PC-3 (cell line): ENCODE data around the gene TANC1. TPM values are rescaled to one million over a fixed set of nuclear protein-coding genes. Genes with fewer than 3 reads are reported as not detected.
A peak's percentile ranks its signal among the peaks of the same experiment; 100 is the strongest.

Experiments used
- ATAC-seq: fragments of 200-7000 bp; cut with Tn5 transposase; 2 replicates; pipeline ENCODE4 v1.9.1; 2020; ENCODE audit warnings: mild to moderate bottlenecking, moderate library complexity
- BruUV-seq: library from RNA; stranded (reverse); fragments of 400-500 nt; replicated peaks from 2 replicates; lab custom pipeline; 2021; lab: Mats Ljungman, UMichigan
- CTCF ChIA-PET: fragments of 300-600 bp; sonication (Branson Sonifier 250); formaldehyde crosslinking; loops from one replicate; lab custom pipeline; 2022; ENCODE audit warnings: antibody characterized with exemption; lab: Charles Lee
- POLR2A ChIA-PET: fragments of 300-600 bp; sonication (Branson Sonifier 250); formaldehyde crosslinking; loops from one replicate; lab custom pipeline; 2022; ENCODE audit warnings: antibody characterized with exemption; ENCODE audit not compliant: unreplicated experiment; lab: Charles Lee
- DNase-seq: peaks from one replicate; pipeline ENCODE4 v3.0.0-alpha.2; 2015
- H2AFZ ChIP-seq: fragments of 300-600 bp; sonication (generic); 2 replicates; pipeline ENCODE4 v1.6.0; 2016; ENCODE audit warnings: antibody characterized with exemption, low read length
- H3F3A ChIP-seq: fragments of 300-600 bp; sonication (generic); one replicate; pipeline ENCODE4 v1.6.0; 2017; ENCODE audit warnings: antibody characterized with exemption, low read length, control low read depth, mild to moderate bottlenecking; ENCODE audit not compliant: unreplicated experiment
- H3K27ac ChIP-seq: fragments of 300-600 bp; sonication (generic); 2 replicates; pipeline ENCODE4 v1.5.1; 2016; ENCODE audit warnings: mild to moderate bottlenecking, low read length
- H3K27me3 ChIP-seq: fragments of 300-600 bp; sonication (generic); 2 replicates; pipeline ENCODE4 v1.6.1; 2016; ENCODE audit warnings: low read length, mixed read lengths
- H3K36me3 ChIP-seq: fragments of 300-600 bp; sonication (generic); 2 replicates; pipeline ENCODE4 v1.6.1; 2016; ENCODE audit warnings: low read depth, mixed run types, low read length, mixed read lengths
- H3K4me1 ChIP-seq: fragments of 300-600 bp; sonication (generic); 2 replicates; pipeline ENCODE4 v1.5.1; 2016; ENCODE audit warnings: low read length; ENCODE audit not compliant: insufficient read depth
- H3K4me2 ChIP-seq: fragments of 300-600 bp; sonication (generic); 2 replicates; pipeline ENCODE4 v1.6.0; 2016; ENCODE audit warnings: low read length
- H3K4me3 ChIP-seq: fragments of 300-600 bp; sonication (generic); 2 replicates; pipeline ENCODE4 v1.5.1; 2016; ENCODE audit warnings: mild to moderate bottlenecking, low read length, mixed read lengths
- H3K79me2 ChIP-seq: fragments of 300-600 bp; sonication (generic); 2 replicates; pipeline ENCODE4 v1.6.1; 2017; ENCODE audit warnings: low read length, mixed read lengths
- H3K9ac ChIP-seq: fragments of 300-600 bp; sonication (generic); 2 replicates; pipeline ENCODE4 v1.6.0; 2016; ENCODE audit warnings: mild to moderate bottlenecking, low read length
- H3K9me2 ChIP-seq: fragments of 300-600 bp; sonication (generic); replicated peaks from 2 replicates; pipeline ENCODE4 v1.6.1; 2016; ENCODE audit warnings: mixed run types, low read length, mixed read lengths
- H3K9me3 ChIP-seq: fragments of 300-600 bp; sonication (generic); 2 replicates; pipeline ENCODE4 v1.6.1; 2016; ENCODE audit warnings: low read length, mixed read lengths
- H4K20me1 ChIP-seq: fragments of 300-600 bp; sonication (generic); 2 replicates; pipeline ENCODE4 v1.6.1; 2016; ENCODE audit warnings: low read length, mixed read lengths
- CTCF ChIP-seq: fragments of 300-600 bp; sonication (generic); conservative IDR thresholded peaks from 2 replicates; pipeline ENCODE4 v1.5.1; 2017; ENCODE audit warnings: antibody characterized with exemption, low read depth, mild to moderate bottlenecking, low read length
- EZH2 ChIP-seq: fragments of 300-600 bp; sonication (generic); IDR thresholded peaks from one replicate; pipeline ENCODE4 v1.6.1; 2017; ENCODE audit warnings: antibody characterized with exemption, mild to moderate bottlenecking, low read length; ENCODE audit not compliant: unreplicated experiment
- EZH2phosphoT487 ChIP-seq: fragments of 300-600 bp; sonication (generic); IDR thresholded peaks from 2 replicates; pipeline ENCODE4 v1.6.1; 2018; ENCODE audit warnings: mild to moderate bottlenecking, antibody characterized with exemption, low read length, borderline replicate concordance
- intact Hi-C: fragments of 100-400 bp; cut with micrococcal nuclease; formaldehyde crosslinking; loops from 2 replicates; pipeline ENCODE4 v1.9.0; 2023
- total RNA-seq: library from RNA; depleted of rRNA; stranded (reverse); fragments of >200 nt; gene quantifications from 2 replicates; pipeline ENCODE4 v1.2.3, GENCODE V29; 2014

The TANC1 gene
- total RNA-seq, 1 experiment from 2014 or later, result 17.6 TPM

DNA sequence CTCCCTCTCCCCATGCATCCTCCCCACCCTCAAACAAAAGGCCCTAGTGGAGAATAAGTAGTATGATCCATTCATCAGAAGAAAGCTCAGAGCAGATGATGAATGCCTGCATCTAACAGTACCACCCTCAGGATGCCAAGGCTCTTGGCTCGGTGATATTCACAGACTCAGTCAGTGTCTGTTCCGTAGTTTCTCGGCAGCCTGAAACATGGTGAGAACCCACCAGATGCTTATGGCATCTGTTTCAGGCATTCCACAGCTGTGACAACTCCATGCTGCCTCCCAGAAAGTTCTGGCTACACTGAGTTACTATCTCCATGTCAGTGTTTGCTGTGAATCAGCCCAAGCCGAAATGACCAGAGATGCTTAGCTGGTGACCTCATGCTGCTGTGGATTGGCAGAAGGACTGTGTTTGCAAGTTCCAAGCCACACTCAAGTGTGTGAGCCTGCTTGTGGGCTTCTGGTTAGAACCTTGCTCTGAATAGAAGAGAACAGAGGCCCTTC is 234.2 kb downstream of the TANC1 start:
- TF ChIP-seq CTCF (no peak), EZH2 (no peak)
- Histone ChIP-seq H3K4me2 (no peak overlapping the region), H3K9me2 (no peaks in the 10 kb centered on the region), H3K9me3 (no peaks in the 10 kb centered on the region), H3K9ac (no peak overlapping the region), H3K4me1 (no peaks in the 10 kb centered on the region; the same call in 1 of the 2 replicates), H2AFZ (no peak overlapping the region), H3F3A (no peaks in the 10 kb centered on the region), H3K36me3 (peaks cover 8% of the 10 kb centered on the region; the same call in 1 of the 2 replicates), H3K79me2 (no peaks in the 10 kb centered on the region), H4K20me1 (no peaks in the 10 kb centered on the region), H3K27me3 (no peaks in the 10 kb centered on the region), H3K27ac (no peak overlapping the region), H3K4me3 (no peak overlapping the region)
- intact Hi-C loops, result no loop called here
- peak; percentile 61 for DNase-seq
- peak; percentile 65 for ATAC-seq
- CTCF ChIA-PET, result no interaction called here
- BruUV-seq, result no TSS peak
- POLR2A ChIA-PET, result interaction anchor here (0.6 kb wide), 1 partner anchor 557 kb away, joined by 6 read pairs; no protein-coding TSS in a partner anchor

DNA sequence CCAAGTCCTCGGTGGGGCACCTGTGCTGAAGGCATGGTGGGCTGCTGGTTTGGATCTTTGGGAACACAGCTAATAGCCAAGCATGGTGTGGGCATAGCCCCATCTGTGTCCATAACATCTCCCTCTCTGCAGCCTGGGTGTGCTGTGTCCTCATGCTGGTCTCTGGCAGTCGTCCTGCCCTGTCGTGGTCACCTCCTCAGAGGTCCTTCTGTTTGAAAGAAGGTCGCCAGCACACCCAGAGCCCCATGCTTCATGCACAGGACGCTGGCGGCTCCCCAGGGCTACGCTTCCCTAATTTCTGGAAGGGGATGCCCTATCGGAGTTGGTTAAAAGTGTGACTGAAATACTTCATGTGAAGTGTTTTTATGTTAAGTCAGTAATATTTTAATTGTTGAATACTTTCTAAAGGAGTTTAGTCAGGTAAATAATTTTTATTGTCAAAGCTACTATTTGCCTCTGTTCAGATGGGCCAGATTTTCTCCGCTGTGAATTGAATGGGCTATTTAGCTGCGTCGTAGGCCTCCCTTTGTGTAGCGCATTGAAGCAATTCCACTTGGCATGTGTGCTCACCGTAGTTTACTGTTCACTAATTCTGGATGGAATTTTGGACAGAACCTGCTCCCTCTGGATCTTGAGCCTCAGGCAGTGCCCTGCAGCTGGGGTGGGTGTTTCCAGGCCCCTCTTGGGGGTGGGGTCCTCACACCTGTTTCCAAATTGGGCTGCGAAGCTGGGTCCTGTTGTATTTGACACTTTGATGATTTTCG is 236.1 kb downstream of the TANC1 start:
- H3K27me3 ChIP-seq, result no peaks in the 10 kb centered on the region
- peaks cover 4% of the 10 kb centered on the region; the same call in 1 of the 2 replicates for H3K36me3 ChIP-seq
- DNase-seq (no peak), ATAC-seq (no peak)
- no peak overlapping the region for H3K4me3 ChIP-seq
- no peaks in the 10 kb centered on the region for H3F3A ChIP-seq
- no TSS peak for BruUV-seq
- no peaks in the 10 kb centered on the region for H3K9me3 ChIP-seq
- H4K20me1 ChIP-seq, result no peaks in the 10 kb centered on the region
- no peaks in the 10 kb centered on the region for H3K79me2 ChIP-seq
- TF ChIP-seq EZH2phosphoT487, result no peak
- no peak for TF ChIP-seq CTCF
- TF ChIP-seq EZH2, result no peak
- CTCF ChIA-PET, result no interaction called here
- H3K9me2 ChIP-seq, result no peaks in the 10 kb centered on the region
- H3K4me1 ChIP-seq, result no peaks in the 10 kb centered on the region; the same call in 1 of the 2 replicates
- intact Hi-C loops, result no loop called here
- H2AFZ ChIP-seq, result no peak overlapping the region
- POLR2A ChIA-PET, result no interaction called here
- no peak overlapping the region for H3K4me2 ChIP-seq
- H3K27ac ChIP-seq, result no peak overlapping the region
- H3K9ac ChIP-seq, result no peak overlapping the region
